HG02981 (cell line): Measurements from ENCODE around the gene ABHD16A.
A peak's percentile ranks its signal among the peaks of the same experiment; 100 is the strongest.

Experiments used
- ATAC-seq: cut with Tn5 transposase; IDR thresholded peaks from one replicate; pipeline ENCODE4 v1.9.1; 2021; ENCODE audit warnings: mild to moderate bottlenecking, moderate library complexity; ENCODE audit not compliant: unreplicated experiment

ABHD16A gene

DNA sequence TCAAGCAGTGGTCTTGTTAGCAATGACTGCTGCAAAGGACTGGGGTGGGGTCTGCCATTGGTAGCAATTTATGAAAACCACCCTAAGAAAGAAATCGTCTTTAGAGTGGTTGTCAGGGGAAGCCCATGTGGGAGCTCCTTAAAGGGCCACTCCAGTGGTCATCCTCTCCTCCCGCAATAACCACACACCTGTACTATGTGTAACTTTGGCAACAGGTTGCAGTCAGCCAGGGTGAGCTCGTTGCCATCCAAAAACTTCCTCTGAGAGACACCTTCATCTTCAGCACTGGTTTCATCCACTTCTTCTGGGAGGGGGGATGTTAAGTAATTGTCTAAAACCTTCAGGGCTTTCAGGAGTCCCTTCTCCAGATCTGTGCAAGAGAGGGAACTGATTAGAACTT lies 28.9 kb upstream of the ABHD16A start:
- no peak for ATAC-seq

DNA sequence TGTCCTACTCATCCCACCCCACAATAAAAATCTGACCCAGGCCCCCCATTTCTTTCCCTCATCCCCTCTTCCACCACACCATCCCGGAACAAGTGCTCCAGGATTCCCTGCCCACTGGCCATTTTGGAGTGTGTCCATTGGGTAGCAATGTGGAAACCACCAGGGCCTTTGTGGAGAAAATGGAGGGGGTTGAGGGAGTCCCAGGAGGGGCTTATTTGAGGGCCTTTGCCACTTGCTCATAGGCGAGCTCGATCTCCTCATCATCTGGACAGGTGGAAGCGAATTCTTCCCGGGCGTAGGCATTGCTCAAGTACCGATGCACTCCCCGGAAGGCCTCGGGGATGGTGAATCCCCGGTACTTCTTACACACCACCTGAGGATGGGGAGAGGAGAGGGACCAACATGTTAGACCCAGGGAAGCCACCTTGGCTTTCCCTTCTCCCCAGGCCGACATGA lies 27.5 kb upstream of the ABHD16A start:
- no peak for ATAC-seq

GRCh38 chr6:31729979-31730630 lies 27.0 kb upstream of the ABHD16A start:
- peak; percentile 26 for ATAC-seq

DNA sequence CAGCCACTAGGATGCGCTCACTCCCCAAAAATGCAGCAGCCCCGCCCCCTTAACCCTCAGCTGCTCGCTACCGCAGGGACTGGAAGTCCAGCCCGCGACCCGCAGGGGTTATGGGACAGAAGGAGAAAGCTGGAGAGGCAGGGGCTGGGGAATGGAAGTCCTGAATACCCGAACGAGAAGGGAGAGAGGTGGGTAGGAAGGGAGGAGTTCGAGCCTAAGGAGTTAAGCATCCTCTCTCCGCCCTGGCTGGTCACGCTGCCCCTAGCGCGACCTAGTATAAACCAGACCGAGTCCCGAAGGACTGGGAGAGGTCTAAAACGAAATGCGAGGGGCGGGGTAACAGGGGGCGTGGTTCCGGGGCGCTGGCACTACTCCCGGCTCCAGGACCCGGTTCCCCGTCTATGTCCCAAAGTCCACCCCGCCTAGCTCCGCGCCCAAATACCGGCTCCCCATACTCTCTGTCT lies 26.4 kb upstream of the ABHD16A start:
- peak; percentile 46 for ATAC-seq

- peak; percentile 10 for ATAC-seq
Observed at GRCh38 chr6:31728767-31729514, 25.8 kb upstream of the ABHD16A start, which contains the start of gene DDAH2. TSS of gene DDAH2 (minus strand) at chr6:31729299. CDS start at chr6:31729161, 138 bp downstream.

GRCh38 chr6:31727717-31728671 lies 24.9 kb upstream of the ABHD16A start:
- no peak for ATAC-seq

- peak; percentile 43 for ATAC-seq
Observed at GRCh38 chr6:31727034-31727716, 24.1 kb upstream of the ABHD16A start.

GRCh38 chr6:31725502-31726350 lies 22.6 kb upstream of the ABHD16A start:
- no peak for ATAC-seq

GRCh38 chr6:31723980-31724691 lies 21.0 kb upstream of the ABHD16A start:
- no peak for ATAC-seq

- ATAC-seq, result no peak
Observed at GRCh38 chr6:31723245-31723979, 20.3 kb upstream of the ABHD16A start, which contains the start of gene MPIG6B. TSS of gene MPIG6B (plus strand) at chr6:31723373. CDS start at chr6:31723384, 11 bp downstream.

DNA sequence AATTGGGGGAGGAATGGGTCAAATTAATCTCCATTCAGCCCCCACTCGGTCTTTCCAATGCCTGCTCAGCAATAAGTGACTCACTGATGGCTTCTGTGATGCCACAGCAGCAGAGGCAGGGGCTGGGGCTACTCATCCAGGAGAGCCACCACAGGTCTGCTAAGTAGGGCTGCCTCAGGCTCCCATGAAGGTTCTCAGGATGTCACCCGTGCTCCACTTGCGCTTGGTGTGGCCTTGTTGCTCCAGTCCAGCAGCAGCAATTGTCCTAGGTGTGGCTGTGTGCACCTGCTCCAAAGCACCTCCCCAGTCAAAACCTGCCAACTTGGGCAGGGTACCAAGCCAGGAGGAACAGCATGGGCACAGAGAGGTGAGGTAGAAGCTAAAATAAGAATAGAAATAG lies 19.0 kb upstream of the ABHD16A start:
- no peak for ATAC-seq

DNA sequence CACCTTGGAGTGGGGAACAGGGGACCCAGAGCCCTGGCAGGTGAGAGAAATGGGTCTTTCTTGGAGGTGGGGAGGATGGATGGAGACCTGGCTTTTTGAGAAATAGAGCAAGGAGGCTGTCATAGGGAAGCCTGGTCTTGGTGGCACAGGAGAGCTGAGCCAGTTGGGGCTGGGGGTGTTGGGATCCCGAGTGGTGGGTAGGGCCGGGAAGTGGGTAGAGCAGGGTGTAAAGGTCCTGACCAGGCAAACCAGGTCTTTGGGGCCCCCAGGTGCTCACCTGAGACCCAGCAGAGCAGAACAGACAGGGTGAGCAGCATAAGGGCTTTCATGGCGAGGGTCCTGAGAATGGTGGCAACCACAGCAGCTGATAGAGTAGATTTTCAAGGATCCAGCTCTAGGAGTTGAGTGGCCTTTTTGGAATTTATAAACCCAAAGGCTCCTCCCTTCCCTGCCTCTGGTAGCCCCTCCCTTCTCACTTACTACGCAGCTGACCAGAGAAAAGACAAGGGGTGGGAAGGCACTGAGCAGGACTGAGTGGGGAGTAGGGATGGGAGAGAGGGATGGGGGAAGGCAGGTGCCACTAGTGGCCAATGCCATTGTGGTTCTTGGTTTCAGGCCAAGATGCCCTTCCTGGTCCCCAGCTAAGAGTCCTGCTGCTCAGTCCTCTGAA lies 18.4 kb upstream of the ABHD16A start, which contains the start of gene LY6G6C:
LY6G6C (minus strand) TSS at position 396 of the 670 bp plus-strand sequence; CDS start at position 329, 67 bp downstream.
- no peak for ATAC-seq

- ATAC-seq, result no peak
Observed at GRCh38 chr6:31720196-31720770, 17.2 kb upstream of the ABHD16A start.

- no peak for ATAC-seq
Observed at GRCh38 chr6:31719001-31719400, 15.9 kb upstream of the ABHD16A start.

GRCh38 chr6:31718265-31718664 lies 15.1 kb upstream of the ABHD16A start:
- no peak for ATAC-seq

GRCh38 chr6:31717499-31718222 lies 14.5 kb upstream of the ABHD16A start:
- ATAC-seq, result no peak
